ENCODE measurements around the gene SLC5A2. TPM values are rescaled to one million over a fixed set of nuclear protein-coding genes. Genes with fewer than 3 reads are reported as not detected.
"Not testable (repeated sequence)": the region's sequence is repeated elsewhere in the genome, so short reads cannot be mapped to it uniquely, and the experiment has no call there.

The SLC5A2 gene
- total and polyA plus RNA-seq, 2 donors (not counting 1 experiment from before 2014, with no cell fraction given) = not detected

DNA sequence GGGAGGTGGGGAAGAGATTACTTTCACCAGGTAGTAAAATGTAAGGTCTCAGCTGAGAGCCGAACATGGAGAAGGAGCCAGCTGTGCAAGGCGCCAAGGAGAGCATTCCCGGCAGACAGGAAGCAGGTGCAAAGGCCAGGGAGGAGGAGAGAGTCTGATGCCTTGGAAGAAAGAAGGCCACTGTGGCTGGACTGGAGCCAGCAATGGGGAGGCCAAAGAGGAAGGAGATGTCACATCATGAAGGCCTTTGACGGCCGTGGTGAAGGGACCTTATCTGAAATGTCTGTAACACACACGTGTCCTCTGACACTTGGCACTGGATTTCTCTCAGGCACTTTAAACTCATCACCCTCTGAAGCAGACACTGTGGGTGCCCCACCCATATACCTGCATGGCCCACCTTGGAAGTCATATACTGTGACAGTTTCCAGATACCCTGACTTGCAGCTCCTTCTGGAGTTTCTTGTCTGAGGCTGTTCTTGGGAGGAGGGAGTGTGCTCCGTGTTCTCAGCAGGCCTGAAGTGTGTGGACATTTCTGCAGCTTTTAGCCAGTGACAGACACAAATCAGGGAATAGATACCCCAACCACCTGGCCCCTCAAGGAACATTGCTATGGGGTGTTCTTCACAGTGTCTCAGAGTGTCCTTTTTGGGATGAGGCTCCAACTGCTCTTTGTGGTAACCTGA is 1.9 kb upstream of the SLC5A2 start:
- Histone ChIP-seq H3K4me3 (replicated peaks in 1 of 4; ENCODE audit: control extremely low read depth in 1 of 4, insufficient read depth in 1 of 4, low read depth in 3 of 4, low read length in 4 of 4) (no peak overlapping the region), H3K4me2 (ENCODE audit: extremely low read depth, insufficient read depth, low read length) (no peak overlapping the region), H3K9ac (ENCODE audit: insufficient read depth, low read length) (no peak overlapping the region), H3K27ac (ENCODE audit: insufficient read depth, low read length) (no peak overlapping the region), H2AFZ (ENCODE audit: low read length) (no peak overlapping the region), H3K27me3 (ENCODE audit: control insufficient read depth, insufficient read depth, low read length) (peaks cover 4% of the 10 kb centered on the region), H3K79me2 (ENCODE audit: control insufficient read depth, insufficient read depth, low read length) (no peaks in the 10 kb centered on the region), H3K9me3 (ENCODE audit: control insufficient read depth, insufficient read depth, low read depth, low read length) (no peaks in the 10 kb centered on the region), H4K20me1 (ENCODE audit: control insufficient read depth, extremely low read depth, insufficient read depth, low read length) (no peaks in the 10 kb centered on the region), H3K4me1 (ENCODE audit: control insufficient read depth, extremely low read depth, insufficient read depth, low read length) (no peaks in the 10 kb centered on the region), H3K36me3 (ENCODE audit: control insufficient read depth, insufficient read depth, low read length) (peaks cover 23% of the 10 kb centered on the region)
- no peak for TF ChIP-seq CTCF (conservative IDR thresholded peaks at IDR 0.05 in 1 of 2, IDR thresholded peaks at IDR 0.05 in 1 of 2; ENCODE audit: low read depth in 1 of 2, low read length in 2 of 2)
- no peak for TF ChIP-seq EZH2 (IDR thresholded peaks at IDR 0.05; ENCODE audit: low read length, missing control alignments)
- no peak for DNase-seq (ENCODE audit: low read depth in 2 of 2)

GRCh38 chr16:31484048-31484447 is 1.1 kb downstream of the SLC5A2 start:
- H3K9ac ChIP-seq (ENCODE audit: insufficient read depth, low read length); H3K79me2 ChIP-seq (ENCODE audit: control insufficient read depth, insufficient read depth, low read length); H4K20me1 ChIP-seq (ENCODE audit: control insufficient read depth, extremely low read depth, insufficient read depth, low read length); H2AFZ ChIP-seq (ENCODE audit: low read length); H3K4me3 ChIP-seq (replicated peaks in 1 of 4; ENCODE audit: control extremely low read depth in 1 of 4, insufficient read depth in 1 of 4, low read depth in 3 of 4, low read length in 4 of 4); H3K36me3 ChIP-seq (ENCODE audit: control insufficient read depth, insufficient read depth, low read length); H3K4me1 ChIP-seq (ENCODE audit: control insufficient read depth, extremely low read depth, insufficient read depth, low read length); H3K9me3 ChIP-seq (ENCODE audit: control insufficient read depth, insufficient read depth, low read depth, low read length); DNase-seq (ENCODE audit: low read depth in 2 of 2); H3K27ac ChIP-seq (ENCODE audit: insufficient read depth, low read length); H3K4me2 ChIP-seq (ENCODE audit: extremely low read depth, insufficient read depth, low read length): not testable (repeated sequence)
- H3K27me3 ChIP-seq (ENCODE audit: control insufficient read depth, insufficient read depth, low read length) = peaks cover 11% of the 10 kb centered on the region

GRCh38 chr16:31484491-31485171 is 1.7 kb downstream of the SLC5A2 start:
- Histone ChIP-seq H3K36me3 (ENCODE audit: control insufficient read depth, insufficient read depth, low read length) (no peaks in the 10 kb centered on the region), H3K4me1 (ENCODE audit: control insufficient read depth, extremely low read depth, insufficient read depth, low read length) (peaks cover 9% of the 10 kb centered on the region), H4K20me1 (ENCODE audit: control insufficient read depth, extremely low read depth, insufficient read depth, low read length) (no peaks in the 10 kb centered on the region), H3K4me3 (replicated peaks in 1 of 4; ENCODE audit: control extremely low read depth in 1 of 4, insufficient read depth in 1 of 4, low read depth in 3 of 4, low read length in 4 of 4) (no peak overlapping the region), H3K27me3 (ENCODE audit: control insufficient read depth, insufficient read depth, low read length) (peaks cover 11% of the 10 kb centered on the region), H3K4me2 (ENCODE audit: extremely low read depth, insufficient read depth, low read length) (no peak overlapping the region), H3K79me2 (ENCODE audit: control insufficient read depth, insufficient read depth, low read length) (no peaks in the 10 kb centered on the region), H2AFZ (ENCODE audit: low read length) (no peak overlapping the region), H3K9me3 (ENCODE audit: control insufficient read depth, insufficient read depth, low read depth, low read length) (no peaks in the 10 kb centered on the region), H3K9ac (ENCODE audit: insufficient read depth, low read length) (no peak overlapping the region), H3K27ac (ENCODE audit: insufficient read depth, low read length) (no peak overlapping the region)
- TF ChIP-seq CTCF (conservative IDR thresholded peaks at IDR 0.05 in 1 of 2, IDR thresholded peaks at IDR 0.05 in 1 of 2; ENCODE audit: low read depth in 1 of 2, low read length in 2 of 2) = no peak
- TF ChIP-seq EZH2 (IDR thresholded peaks at IDR 0.05; ENCODE audit: low read length, missing control alignments) = no peak
- DNase-seq (ENCODE audit: low read depth in 2 of 2) = peak in 1 of 2 donors; percentile 45
